HepG2 (cell line): ENCODE data around the gene MRPL39.

Experiments
- BRD4 ChIP-seq: sonication (generic); formaldehyde crosslinking; IDR thresholded peaks from 2 replicates; pipeline ENCODE4 v1.4.0; 2020; ENCODE audit warnings: missing genetic modification reagents
- FOXM1 ChIP-seq: sonication (generic); formaldehyde crosslinking; IDR thresholded peaks from 2 replicates; pipeline ENCODE4 v1.5.0; 2020; ENCODE audit warnings: missing genetic modification reagents
- GLI4 ChIP-seq: sonication (generic); formaldehyde crosslinking; IDR thresholded peaks from 2 replicates; pipeline ENCODE4 v1.5.1; 2020; ENCODE audit warnings: missing genetic modification reagents, mild to moderate bottlenecking, moderate library complexity, borderline replicate concordance
- TF ChIP-seq, protein P1 (sequence below): sonication (generic); formaldehyde crosslinking; IDR thresholded peaks from 2 replicates; pipeline ENCODE4 v1.5.0; 2020; ENCODE audit warnings: mild to moderate bottlenecking, missing genetic modification reagents, moderate library complexity

DNA sequence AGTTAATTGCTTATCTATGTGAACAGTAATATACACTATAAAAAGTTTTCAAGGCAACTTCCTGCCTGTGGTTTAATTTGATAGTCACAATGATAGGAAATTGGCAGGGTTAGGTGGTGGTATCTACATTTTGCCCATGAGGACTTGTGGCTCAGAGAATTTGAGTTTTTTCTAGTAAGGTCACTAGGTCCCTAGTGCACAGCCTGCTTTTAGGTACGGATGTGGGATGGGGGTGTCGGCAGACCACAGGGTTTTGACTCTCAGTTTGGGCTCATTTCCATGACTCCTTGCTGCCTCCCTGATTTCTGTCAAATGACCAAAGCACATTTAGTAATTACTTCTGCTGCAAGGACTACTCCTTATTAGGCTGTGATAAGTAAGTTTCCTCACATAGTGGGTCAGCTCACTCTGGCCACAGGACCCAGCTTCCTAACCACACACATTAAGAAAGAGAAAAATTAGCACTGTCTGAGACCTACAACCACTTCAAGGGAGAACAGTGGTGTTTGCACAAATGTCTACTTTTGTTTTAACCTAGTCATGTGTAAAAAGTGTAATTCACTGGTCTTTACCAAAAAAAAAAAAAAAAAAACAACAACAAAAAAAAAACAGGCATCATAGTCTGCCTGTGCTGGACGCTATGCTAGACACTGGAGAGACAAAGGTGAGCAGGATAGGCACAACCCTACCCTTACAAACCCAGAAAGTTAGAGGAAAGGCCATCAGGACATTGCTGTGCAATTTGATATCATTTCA lies 43.7 kb downstream of the MRPL39 start:
- no peak for TF ChIP-seq BRD4
- TF ChIP-seq FOXM1 (CRISPR knock-in tag) = no peak
- TF ChIP-seq, protein P1, sequence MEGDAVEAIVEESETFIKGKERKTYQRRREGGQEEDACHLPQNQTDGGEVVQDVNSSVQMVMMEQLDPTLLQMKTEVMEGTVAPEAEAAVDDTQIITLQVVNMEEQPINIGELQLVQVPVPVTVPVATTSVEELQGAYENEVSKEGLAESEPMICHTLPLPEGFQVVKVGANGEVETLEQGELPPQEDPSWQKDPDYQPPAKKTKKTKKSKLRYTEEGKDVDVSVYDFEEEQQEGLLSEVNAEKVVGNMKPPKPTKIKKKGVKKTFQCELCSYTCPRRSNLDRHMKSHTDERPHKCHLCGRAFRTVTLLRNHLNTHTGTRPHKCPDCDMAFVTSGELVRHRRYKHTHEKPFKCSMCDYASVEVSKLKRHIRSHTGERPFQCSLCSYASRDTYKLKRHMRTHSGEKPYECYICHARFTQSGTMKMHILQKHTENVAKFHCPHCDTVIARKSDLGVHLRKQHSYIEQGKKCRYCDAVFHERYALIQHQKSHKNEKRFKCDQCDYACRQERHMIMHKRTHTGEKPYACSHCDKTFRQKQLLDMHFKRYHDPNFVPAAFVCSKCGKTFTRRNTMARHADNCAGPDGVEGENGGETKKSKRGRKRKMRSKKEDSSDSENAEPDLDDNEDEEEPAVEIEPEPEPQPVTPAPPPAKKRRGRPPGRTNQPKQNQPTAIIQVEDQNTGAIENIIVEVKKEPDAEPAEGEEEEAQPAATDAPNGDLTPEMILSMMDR (CRISPR knock-in tag) = no peak
- TF ChIP-seq GLI4 (CRISPR knock-in tag) = no peak
